Mesendoderm (in vitro differentiated cells): Measurements from ENCODE around the gene TMEM182.

ENCODE experiments used
- DNase-seq: peaks from one replicate; pipeline ENCODE4 v3.0.0; 2013
- H2AK5ac ChIP-seq: 2 replicates; pipeline ENCODE4 v1.6.1; 2013; ENCODE audit warnings: low read length, inconsistent platforms
- H2BK120ac ChIP-seq: 2 replicates; pipeline ENCODE4 v1.6.1; 2013; ENCODE audit warnings: low read depth, mild to moderate bottlenecking, low read length, moderate library complexity, mixed read lengths
- H2BK15ac ChIP-seq: replicated peaks from 2 replicates; pipeline ENCODE4 v1.6.1; 2013; ENCODE audit warnings: low read depth, mild to moderate bottlenecking, moderate library complexity
- H2BK5ac ChIP-seq: 2 replicates; pipeline ENCODE4 v1.6.1; 2013; ENCODE audit warnings: low read length, inconsistent platforms
- H3K18ac ChIP-seq: 2 replicates; pipeline ENCODE4 v1.6.1; 2013; ENCODE audit warnings: mild to moderate bottlenecking, low read length, mixed read lengths
- H3K23ac ChIP-seq: one replicate; pipeline ENCODE4 v1.6.1; 2013; ENCODE audit warnings: low read length
- H3K27ac ChIP-seq: 2 replicates; pipeline ENCODE4 v1.5.1; 2013; ENCODE audit warnings: low read depth, mild to moderate bottlenecking, inconsistent platforms, low read length, moderate library complexity
- H3K27me3 ChIP-seq: 2 replicates; pipeline ENCODE4 v1.6.1; 2013; ENCODE audit warnings: low read length, control low read depth, mild to moderate bottlenecking, inconsistent platforms; ENCODE audit not compliant: insufficient read depth, poor library complexity
- H3K36me3 ChIP-seq: 2 replicates; pipeline ENCODE4 v1.6.1; 2013; ENCODE audit warnings: low read length, inconsistent platforms; ENCODE audit not compliant: control insufficient read depth, insufficient read depth
- H3K4ac ChIP-seq: one replicate; pipeline ENCODE4 v1.6.1; 2013; ENCODE audit warnings: low read depth, mild to moderate bottlenecking, low read length, moderate library complexity
- H3K4me1 ChIP-seq: 2 replicates; pipeline ENCODE4 v1.6.1; 2013; ENCODE audit warnings: low read depth, low read length, inconsistent platforms; ENCODE audit not compliant: control insufficient read depth
- H3K4me2 ChIP-seq: 2 replicates; pipeline ENCODE4 v1.6.1; 2013; ENCODE audit warnings: low read length
- H3K4me3 ChIP-seq: 2 replicates; pipeline ENCODE4 v1.5.1; 2013; ENCODE audit warnings: mild to moderate bottlenecking, low read length
- H3K56ac ChIP-seq: one replicate; pipeline ENCODE4 v1.6.1; 2013; ENCODE audit warnings: low read length
- H3K79me1 ChIP-seq: 2 replicates; pipeline ENCODE4 v1.6.1; 2013; ENCODE audit warnings: low read length, inconsistent platforms
- H3K79me2 ChIP-seq: 2 replicates; pipeline ENCODE4 v1.6.1; 2013; ENCODE audit warnings: mild to moderate bottlenecking, low read length; ENCODE audit not compliant: control insufficient read depth, insufficient read depth
- H3K9ac ChIP-seq: 2 replicates; pipeline ENCODE4 v1.6.1; 2013; ENCODE audit warnings: low read length, inconsistent platforms
- H4K5ac ChIP-seq: one replicate; pipeline ENCODE4 v1.6.1; 2013; ENCODE audit warnings: low read length
- H4K8ac ChIP-seq: one replicate; pipeline ENCODE4 v1.6.1; 2013; ENCODE audit warnings: low read depth, mild to moderate bottlenecking, control low read depth, low read length, moderate library complexity
- WGBS: extraction: QIAGEN DNeasy Blood & Tissue Kit; methylation state at CpG from one replicate; pipeline ENCODE4 v1.1.7; 2013; ENCODE audit warnings: low lambda C conversion rate, missing lambda C conversion rate; ENCODE audit not compliant: insufficient coverage; ENCODE audit errors: extremely low coverage; 5-methylcytosine and 5-hydroxymethylcytosine counted together

The TMEM182 gene

DNA sequence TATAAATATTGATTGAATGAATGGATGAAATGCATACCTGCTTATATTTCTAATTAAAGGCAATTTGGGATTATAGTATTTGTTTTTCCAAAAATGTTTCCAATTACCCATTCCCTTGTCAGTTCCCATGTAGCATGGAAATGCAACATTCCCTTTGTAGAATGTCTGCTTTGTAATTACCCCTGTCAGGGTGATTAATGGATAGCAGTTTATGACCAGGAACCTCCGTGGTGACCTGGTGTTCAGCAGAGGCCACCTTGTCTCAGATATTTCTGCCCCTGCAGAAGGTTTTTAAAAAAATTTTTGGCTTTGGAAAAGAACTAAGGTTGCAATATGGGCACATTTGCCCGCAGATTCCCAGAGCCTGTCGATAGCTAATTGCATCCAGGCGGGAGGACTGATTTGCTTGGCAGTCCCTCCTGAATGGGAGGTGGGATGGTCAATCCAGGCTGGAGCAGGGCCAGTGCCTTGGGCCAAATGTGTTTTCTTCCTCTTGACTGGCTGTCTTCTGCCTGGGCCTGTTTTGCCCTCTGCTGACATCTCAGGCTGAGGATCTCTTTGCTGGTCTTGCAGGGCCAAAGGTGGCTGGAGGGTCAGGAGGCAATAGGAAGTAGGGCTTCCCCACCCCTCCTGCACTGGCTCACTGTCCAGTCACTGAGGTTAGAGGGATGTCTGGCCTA, 82.1 kb downstream of the TMEM182 start:
- Histone ChIP-seq H3K27me3 (no peaks in the 10 kb centered on the region), H3K4me3 (no peak overlapping the region)
- no CpG with 5 or more reads among the region's 4 CpGs for WGBS

GRCh38 chr2:102844911-102845310, 83.1 kb downstream of the TMEM182 start:
- no peak overlapping the region for H3K18ac ChIP-seq
- no peaks in the 10 kb centered on the region for H3K4me1 ChIP-seq
- H3K79me1 ChIP-seq, result no peaks in the 10 kb centered on the region
- no peak overlapping the region for H3K4ac ChIP-seq
- H3K36me3 ChIP-seq, result no peaks in the 10 kb centered on the region
- H4K8ac ChIP-seq, result no peak overlapping the region
- no peak for DNase-seq
- H2BK15ac ChIP-seq, result no peak overlapping the region
- H3K79me2 ChIP-seq, result no peaks in the 10 kb centered on the region
- H3K27me3 ChIP-seq, result no peaks in the 10 kb centered on the region
- no peak overlapping the region for H3K27ac ChIP-seq
- H2BK120ac ChIP-seq, result no peak overlapping the region
- no peak overlapping the region for H3K23ac ChIP-seq
- no peak overlapping the region for H3K9ac ChIP-seq
- H3K4me2 ChIP-seq, result no peak overlapping the region
- H3K56ac ChIP-seq, result no peak overlapping the region
- H2AK5ac ChIP-seq, result no peak overlapping the region
- no peak overlapping the region for H4K5ac ChIP-seq
- WGBS, result no CpG with 5 or more reads among the region's 3 CpGs
- H2BK5ac ChIP-seq, result no peak overlapping the region
- no peak overlapping the region for H3K4me3 ChIP-seq

More for the DNA sequence above, 82.1 kb downstream of the TMEM182 start:
- no peaks in the 10 kb centered on the region for H3K36me3 ChIP-seq
- no peak overlapping the region for H3K4ac ChIP-seq
- H3K9ac ChIP-seq, result no peak overlapping the region
- H3K4me2 ChIP-seq, result no peak overlapping the region
- DNase-seq, result no peak
- H3K79me2 ChIP-seq, result no peaks in the 10 kb centered on the region
- H4K8ac ChIP-seq, result no peak overlapping the region
- no peak overlapping the region for H2AK5ac ChIP-seq
- no peak overlapping the region for H2BK5ac ChIP-seq
- no peak overlapping the region for H2BK15ac ChIP-seq
- no peak overlapping the region for H3K56ac ChIP-seq
- no peak overlapping the region for H3K27ac ChIP-seq
- H3K23ac ChIP-seq, result no peak overlapping the region
- no peak overlapping the region for H2BK120ac ChIP-seq
- H4K5ac ChIP-seq, result no peak overlapping the region
- H3K79me1 ChIP-seq, result no peaks in the 10 kb centered on the region
- no peak overlapping the region for H3K18ac ChIP-seq
- H3K4me1 ChIP-seq, result no peaks in the 10 kb centered on the region

GRCh38 chr2:102848366-102848839, 86.6 kb downstream of the TMEM182 start:
- peak; percentile 90 for DNase-seq
- Histone ChIP-seq H2BK120ac (no peak overlapping the region), H4K5ac (no peak overlapping the region), H3K36me3 (no peaks in the 10 kb centered on the region), H3K79me2 (no peaks in the 10 kb centered on the region), H3K18ac (no peak overlapping the region), H3K23ac (no peak overlapping the region), H3K27me3 (no peaks in the 10 kb centered on the region), H2AK5ac (no peak overlapping the region), H3K4me2 (peak overlapping the region; percentile 8), H3K4me3 (no peak overlapping the region), H3K4ac (no peak overlapping the region), H2BK5ac (no peak overlapping the region), H3K9ac (no peak overlapping the region), H3K79me1 (no peaks in the 10 kb centered on the region), H2BK15ac (no peak overlapping the region), H3K4me1 (no peaks in the 10 kb centered on the region), H3K27ac (no peak overlapping the region), H3K56ac (peak overlapping the region; percentile 35), H4K8ac (no peak overlapping the region)
- no CpG with 5 or more reads among the region's 12 CpGs for WGBS

DNA sequence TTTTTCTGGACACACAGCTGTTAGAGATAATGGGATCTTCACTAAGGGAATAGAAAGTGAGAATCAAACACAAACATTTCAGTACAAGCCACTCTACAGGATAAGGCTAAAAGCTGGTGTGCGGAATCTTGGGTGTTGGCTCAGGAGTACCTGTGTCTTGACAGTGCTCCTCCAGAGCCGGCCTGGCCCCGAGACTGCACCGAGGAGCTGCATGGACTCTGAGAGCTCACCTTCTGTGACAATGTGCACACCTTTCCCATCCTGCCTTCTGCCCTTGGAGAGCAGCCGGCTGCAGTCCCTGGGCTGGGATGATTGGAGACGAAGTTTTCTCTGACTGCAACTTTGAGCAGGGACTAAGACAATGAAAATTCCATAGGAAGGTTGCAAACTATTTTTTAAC, 89.1 kb downstream of the TMEM182 start:
- H3K56ac ChIP-seq, result no peak overlapping the region
- H3K9ac ChIP-seq, result no peak overlapping the region
- no peak overlapping the region for H3K4me3 ChIP-seq
- H3K18ac ChIP-seq, result no peak overlapping the region
- H3K4me1 ChIP-seq, result no peaks in the 10 kb centered on the region
- no peaks in the 10 kb centered on the region for H3K27me3 ChIP-seq
- H4K8ac ChIP-seq, result no peak overlapping the region
- H3K79me2 ChIP-seq, result no peaks in the 10 kb centered on the region
- H2BK120ac ChIP-seq, result no peak overlapping the region
- no peak overlapping the region for H4K5ac ChIP-seq
- WGBS, result no CpG with 5 or more reads among the region's 6 CpGs
- H2BK5ac ChIP-seq, result no peak overlapping the region
- no peak overlapping the region for H3K4ac ChIP-seq
- no peak overlapping the region for H3K23ac ChIP-seq
- no peak overlapping the region for H3K4me2 ChIP-seq
- no peak overlapping the region for H2AK5ac ChIP-seq
- DNase-seq, result no peak
- no peak overlapping the region for H3K27ac ChIP-seq
- no peak overlapping the region for H2BK15ac ChIP-seq
- H3K36me3 ChIP-seq, result no peaks in the 10 kb centered on the region
- H3K79me1 ChIP-seq, result no peaks in the 10 kb centered on the region

- Histone ChIP-seq H2BK5ac (no peak overlapping the region), H3K4me1 (no peaks in the 10 kb centered on the region), H3K4me3 (no peak overlapping the region), H3K4ac (no peak overlapping the region), H4K8ac (no peak overlapping the region), H3K27ac (no peak overlapping the region), H4K5ac (no peak overlapping the region), H3K79me2 (no peaks in the 10 kb centered on the region), H3K56ac (no peak overlapping the region), H3K4me2 (no peak overlapping the region), H2BK120ac (no peak overlapping the region), H3K9ac (no peak overlapping the region), H2AK5ac (no peak overlapping the region), H2BK15ac (no peak overlapping the region), H3K18ac (no peak overlapping the region), H3K23ac (no peak overlapping the region), H3K36me3 (no peaks in the 10 kb centered on the region), H3K27me3 (no peaks in the 10 kb centered on the region), H3K79me1 (no peaks in the 10 kb centered on the region)
- no peak for DNase-seq
- WGBS, result no CpG with 5 or more reads among the region's 3 CpGs
Measured at GRCh38 chr2:102852867-102853266, 91.0 kb downstream of the TMEM182 start.
